ENCODE data around the gene ELF4.

GRCh38 chrX:130091980-130092522 is 18.2 kb downstream of the ELF4 start:
- TF ChIP-seq POLR2AphosphoS5 (IDR thresholded peaks at IDR 0.05; ENCODE audit: low read depth, low read length), result 0 out of 2 replicates have a peak, but pooled peaks have one; percentile 23
- peak; percentile 80 for TF ChIP-seq POLR2A (IDR thresholded peaks at IDR 0.05; ENCODE audit: low read depth, low read length)
- peak; percentile 47; the same call in 1 of the 2 replicates for TF ChIP-seq TAF1 (IDR thresholded peaks at IDR 0.05; ENCODE audit: borderline replicate concordance, low read depth, low read length)

Measured in GM12892 (cell line).